H1 (cell line): ENCODE measurements around the gene ELOF1. TPM values are rescaled to one million over a fixed set of nuclear protein-coding genes. Genes with fewer than 3 reads are reported as not detected.

Source experiments
- BCL11A ChIP-seq, 2 experiments: IDR thresholded peaks; one replicate each; pipeline ENCODE4 v1.6.1; 2011; ENCODE audit warnings: low read depth in 2 of 2, low read length in 2 of 2, mild to moderate bottlenecking in 2 of 2
- KDM1A ChIP-seq: fragments of 200-600, 300-600 bp; sonication (generic); IDR thresholded peaks from 2 replicates; pipeline ENCODE4 v1.7.1; 2016; ENCODE audit warnings: mild to moderate bottlenecking, low read length, borderline replicate concordance
- RAD21 ChIP-seq, 2 experiments: IDR thresholded peaks in 1 of 2; conservative IDR thresholded peaks in 1 of 2; 2 replicates each; pipeline ENCODE4 v1.6.1; 2011; ENCODE audit warnings: low read depth in 2 of 2, low read length in 2 of 2, improper control_type of control experiment in 1 of 2, inconsistent platforms in 1 of 2, mild to moderate bottlenecking in 1 of 2, moderate library complexity in 1 of 2
- SP4 ChIP-seq: IDR thresholded peaks from 2 replicates; pipeline ENCODE4 v1.6.1; 2012; ENCODE audit warnings: low read length, inconsistent platforms
- polyA plus RNA-seq, 7 experiments: library from polyadenylated mRNA; depleted of rRNA in 3 of 7; stranded (reverse) in 5 of 7; unstranded in 2 of 7; fragments of >200 nt in 5 of 7; fragments of 200-250 nt in 2 of 7; gene quantifications; 1 replicate in 5 of 7; 2 replicates in 1 of 7; 4 replicates in 1 of 7; pipeline versions ENCODE4 v1.2.1 to v1.2.3, GENCODE V29; 2011 to 2013; ENCODE audit warnings: missing spikeins in 2 of 7, mixed read lengths in 2 of 7
- total RNA-seq: library from RNA; stranded (reverse); fragmentation: NEBNext Ultra II Directional; extraction: Animal tissue kit (Norgen Biotek cat#: 25700); gene quantifications from 2 replicates; pipeline ENCODE4 v1.2.1, GENCODE V29; 2021
- TF ChIP-seq, protein P1 (sequence below): IDR thresholded peaks from 2 replicates; pipeline ENCODE4 v1.6.1; 2012; ENCODE audit warnings: inconsistent platforms

ELOF1 gene
- total and polyA plus RNA-seq, 2 of the 8 experiments (the other 6 are each of a cell fraction or from before 2014, with no cell fraction given) = 84.2 to 101 TPM

GRCh38 chr19:11577451-11578257, 18.6 kb upstream of the ELOF1 start, which contains the start of gene ACP5 (continued):
- TF ChIP-seq BCL11A (IDR thresholded peaks at IDR 0.05; ENCODE audit: low read depth in 2 of 2, low read length in 2 of 2) (no peak), RAD21 (IDR thresholded peaks at IDR 0.05 in 1 of 2, conservative IDR thresholded peaks at IDR 0.05 in 1 of 2; ENCODE audit: low read depth in 2 of 2, low read length in 2 of 2) (no peak), SP4 (no peak), KDM1A (no peak)
- TF ChIP-seq, protein P1, sequence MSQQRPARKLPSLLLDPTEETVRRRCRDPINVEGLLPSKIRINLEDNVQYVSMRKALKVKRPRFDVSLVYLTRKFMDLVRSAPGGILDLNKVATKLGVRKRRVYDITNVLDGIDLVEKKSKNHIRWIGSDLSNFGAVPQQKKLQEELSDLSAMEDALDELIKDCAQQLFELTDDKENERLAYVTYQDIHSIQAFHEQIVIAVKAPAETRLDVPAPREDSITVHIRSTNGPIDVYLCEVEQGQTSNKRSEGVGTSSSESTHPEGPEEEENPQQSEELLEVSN = no peak
- TF ChIP-seq, all 59 proteins: peak for 0
